H1 (cell line): ENCODE data around the gene RASSF5. TPM values are rescaled to one million over a fixed set of nuclear protein-coding genes. Genes with fewer than 3 reads are reported as not detected.

Experiments
- CTCF ChIA-PET: fragments of 300-600 bp; sonication (Branson Sonifier 250); formaldehyde crosslinking; loops from one replicate; lab custom pipeline; 2021; ENCODE audit not compliant: partially characterized antibody; lab: Charles Lee
- POLR2A ChIA-PET: fragments of 300-600 bp; sonication (Branson Sonifier 250); formaldehyde crosslinking; loops from one replicate; lab custom pipeline; 2021; ENCODE audit warnings: inconsistent platforms; ENCODE audit not compliant: partially characterized antibody; lab: Charles Lee
- DNase-seq, 2 experiments: peaks; one replicate each; pipeline versions ENCODE4 v3.0.0 to v3.0.0-alpha.2; 2010 to 2022; ENCODE audit warnings: low spot score in 2 of 2, low read depth in 1 of 2, mixed read lengths in 1 of 2
- FAIRE-seq: peaks from 2 replicates; lab custom pipeline; 2011; peaks lifted over from hg19 to GRCh38; lab: Jason Lieb, UNC
- H2AFZ ChIP-seq: 2 replicates; pipeline ENCODE4 v1.8.1; 2012; ENCODE audit warnings: low read length, inconsistent platforms
- H2AK5ac ChIP-seq: 2 replicates; pipeline ENCODE4 v1.6.1; 2013; ENCODE audit warnings: low read depth, low read length
- H2BK120ac ChIP-seq: replicated peaks from 2 replicates; pipeline ENCODE3; 2013; ENCODE audit warnings: low read depth, low read length, inconsistent platforms
- H2BK12ac ChIP-seq: 2 replicates; pipeline ENCODE4 v1.6.1; 2013; ENCODE audit warnings: low read depth, low read length
- H2BK15ac ChIP-seq: 2 replicates; pipeline ENCODE4 v1.6.1; 2013; ENCODE audit warnings: low read length
- H2BK20ac ChIP-seq: 2 replicates; pipeline ENCODE4 v1.6.1; 2013; ENCODE audit warnings: low read length
- H2BK5ac ChIP-seq: 2 replicates; pipeline ENCODE4 v1.6.1; 2013; ENCODE audit warnings: low read depth, low read length
- H3K14ac ChIP-seq: 2 replicates; pipeline ENCODE4 v1.6.1; 2013; ENCODE audit warnings: inconsistent platforms; ENCODE audit not compliant: insufficient read length
- H3K18ac ChIP-seq: 2 replicates; pipeline ENCODE4 v1.6.1; 2013; ENCODE audit warnings: low read length; ENCODE audit errors: extremely low read depth
- H3K23ac ChIP-seq: 2 replicates; pipeline ENCODE4 v1.6.1; 2013; ENCODE audit warnings: inconsistent platforms; ENCODE audit not compliant: insufficient read length
- H3K23me2 ChIP-seq: 2 replicates; pipeline ENCODE4 v1.6.1; 2013; ENCODE audit warnings: low read depth, low read length
- H3K27ac ChIP-seq: 2 replicates; pipeline ENCODE4 v1.6.1; 2011; ENCODE audit warnings: low read depth, low read length, inconsistent platforms
- H3K27me3 ChIP-seq, 4 experiments: replicated peaks in 1 of 4; 1 replicate in 1 of 4; 2 replicates in 3 of 4; pipeline versions ENCODE4 v1.6.1 to v1.8.1; 2011 to 2013; ENCODE audit warnings: low read length in 3 of 4, mild to moderate bottlenecking in 3 of 4, inconsistent platforms in 2 of 4, mixed read lengths in 2 of 4, moderate library complexity in 1 of 4; ENCODE audit not compliant: control insufficient read depth in 3 of 4, insufficient read depth in 3 of 4; ENCODE audit errors: extremely low read depth in 1 of 4
- H3K36me3 ChIP-seq, 4 experiments: 2 replicates each; pipeline versions ENCODE4 v1.6.1 to v1.8.1; 2011 to 2013; ENCODE audit warnings: mild to moderate bottlenecking in 4 of 4, low read length in 3 of 4, moderate library complexity in 2 of 4, control low read depth in 1 of 4, inconsistent platforms in 1 of 4; ENCODE audit not compliant: insufficient read depth in 4 of 4, control insufficient read depth in 2 of 4
- H3K4ac ChIP-seq: replicated peaks from 2 replicates; pipeline ENCODE3; 2013; ENCODE audit warnings: low read length, low read depth, mixed read lengths, inconsistent platforms; ENCODE audit not compliant: insufficient read length
- H3K4me1 ChIP-seq, 4 experiments: replicated peaks in 1 of 4; 1 replicate in 1 of 4; 2 replicates in 3 of 4; pipeline versions ENCODE4 v1.6.1 to v1.8.1; 2011 to 2013; ENCODE audit warnings: low read length in 3 of 4, inconsistent platforms in 2 of 4, mixed read lengths in 1 of 4; ENCODE audit not compliant: insufficient read depth in 4 of 4, control insufficient read depth in 3 of 4
- H3K4me2 ChIP-seq, 2 experiments: 2 replicates each; pipeline versions ENCODE4 v1.6.1 to v1.8.1; 2011 to 2013; ENCODE audit warnings: low read depth in 2 of 2, low read length in 2 of 2, control low read depth in 1 of 2, inconsistent platforms in 1 of 2, mild to moderate bottlenecking in 1 of 2; ENCODE audit not compliant: insufficient read depth in 1 of 2
- H3K4me3 ChIP-seq, 4 experiments: fragments of 200-600, 300-600 bp in 1 of 4; sonication (generic), shearing (Covaris generic), sonication (Bioruptor Twin) in 1 of 4; 2 replicates each; pipeline versions ENCODE4 v1.5.1 to v1.8.1; 2011 to 2016; ENCODE audit warnings: low read length in 4 of 4, low read depth in 3 of 4, control low read depth in 2 of 4, inconsistent platforms in 2 of 4, mild to moderate bottlenecking in 2 of 4, mixed read lengths in 1 of 4, moderate library complexity in 1 of 4; ENCODE audit not compliant: insufficient read depth in 2 of 4; ENCODE audit errors: extremely low read depth in 1 of 4
- H3K56ac ChIP-seq: replicated peaks from 2 replicates; pipeline ENCODE3; 2013; ENCODE audit warnings: low read depth, mild to moderate bottlenecking, mixed read lengths, low read length, inconsistent platforms; ENCODE audit not compliant: insufficient read length
- H3K79me1 ChIP-seq: 2 replicates; pipeline ENCODE4 v1.6.1; 2013; ENCODE audit warnings: low read depth, low read length, control low read depth
- H3K79me2 ChIP-seq, 2 experiments: 2 replicates each; pipeline versions ENCODE4 v1.6.1 to v1.8.1; 2012 to 2013; ENCODE audit warnings: low read length in 2 of 2, mild to moderate bottlenecking in 2 of 2, inconsistent platforms in 1 of 2; ENCODE audit not compliant: insufficient read depth in 2 of 2, control insufficient read depth in 1 of 2
- H3K9ac ChIP-seq, 4 experiments: replicated peaks in 1 of 4; 1 replicate in 1 of 4; 2 replicates in 3 of 4; pipeline versions ENCODE4 v1.6.1 to v1.8.1; 2011 to 2013; ENCODE audit warnings: low read depth in 3 of 4, low read length in 3 of 4, control low read depth in 2 of 4, mild to moderate bottlenecking in 2 of 4, moderate library complexity in 2 of 4, inconsistent platforms in 1 of 4; ENCODE audit errors: extremely low read depth in 1 of 4
- H3K9me3 ChIP-seq, 2 experiments: 2 replicates each; pipeline versions ENCODE4 v1.6.1 to v1.8.1; 2012 to 2013; ENCODE audit warnings: mild to moderate bottlenecking in 2 of 2, moderate library complexity in 2 of 2, control low read depth in 1 of 2, inconsistent platforms in 1 of 2, low read depth in 1 of 2, low read length in 1 of 2, mixed read lengths in 1 of 2; ENCODE audit not compliant: insufficient read depth in 2 of 2
- H4K20me1 ChIP-seq, 2 experiments: replicated peaks in 1 of 2; 2 replicates each; pipeline versions ENCODE3 to v1.8.1; 2011 to 2013; ENCODE audit warnings: inconsistent platforms in 2 of 2, low read length in 2 of 2, mild to moderate bottlenecking in 1 of 2; ENCODE audit not compliant: insufficient read depth in 2 of 2, control insufficient read depth in 1 of 2
- H4K5ac ChIP-seq: 2 replicates; pipeline ENCODE4 v1.6.1; 2013; ENCODE audit warnings: low read length, low read depth, mixed read lengths, inconsistent platforms; ENCODE audit not compliant: insufficient read length
- H4K8ac ChIP-seq: 2 replicates; pipeline ENCODE4 v1.8.0; 2013; ENCODE audit warnings: mild to moderate bottlenecking, moderate library complexity, low read length, inconsistent platforms; ENCODE audit not compliant: insufficient read depth; ENCODE audit errors: extremely low read depth
- H4K91ac ChIP-seq: replicated peaks from 2 replicates; pipeline ENCODE3; 2013; ENCODE audit warnings: low read length, mixed read lengths, inconsistent platforms; ENCODE audit not compliant: insufficient read length
- POLR2A ChIP-seq, 2 experiments: IDR thresholded peaks; 1 replicate in 1 of 2; 2 replicates in 1 of 2; pipeline ENCODE4 v1.6.1; 2011; ENCODE audit warnings: low read depth in 2 of 2, low read length in 2 of 2, mild to moderate bottlenecking in 2 of 2; ENCODE audit errors: control extremely low read depth in 1 of 2
- POLR2AphosphoS5 ChIP-seq: IDR thresholded peaks from 2 replicates; pipeline ENCODE4 v1.6.1; 2011; ENCODE audit warnings: low read depth, low read length
- RBBP5 ChIP-seq: IDR thresholded peaks from 2 replicates; pipeline ENCODE4 v1.7.1; 2012; ENCODE audit warnings: low read depth, mild to moderate bottlenecking, inconsistent platforms, low read length, moderate library complexity, borderline replicate concordance
- YY1 ChIP-seq: IDR thresholded peaks from 2 replicates; pipeline ENCODE4 v1.6.1; 2011; ENCODE audit warnings: low read depth, mild to moderate bottlenecking, low read length
- WGBS, 2 experiments: shearing (Covaris generic) in 1 of 2; methylation state at CpG; one replicate each; pipeline versions ENCODE4 v1.1.6 to v1.1.7; 2013 to 2015; ENCODE audit warnings: low lambda C conversion rate in 2 of 2, mixed read lengths in 2 of 2, inconsistent platforms in 1 of 2, low coverage in 1 of 2, missing lambda C conversion rate in 1 of 2; ENCODE audit not compliant: insufficient replicate concordance in 2 of 2, insufficient coverage in 1 of 2, insufficient read length in 1 of 2; ENCODE audit errors: extremely low coverage in 1 of 2, missing lambda C conversion rate in 1 of 2; 5-methylcytosine and 5-hydroxymethylcytosine counted together
- polyA plus RNA-seq, 7 experiments: library from polyadenylated mRNA; depleted of rRNA in 3 of 7; stranded (reverse) in 5 of 7; unstranded in 2 of 7; fragments of >200 nt in 5 of 7; fragments of 200-250 nt in 2 of 7; gene quantifications; 1 replicate in 5 of 7; 2 replicates in 1 of 7; 4 replicates in 1 of 7; pipeline versions ENCODE4 v1.2.1 to v1.2.3, GENCODE V29; 2011 to 2013; ENCODE audit warnings: missing spikeins in 2 of 7, mixed read lengths in 2 of 7
- total RNA-seq: library from RNA; stranded (reverse); fragmentation: NEBNext Ultra II Directional; extraction: Animal tissue kit (Norgen Biotek cat#: 25700); gene quantifications from 2 replicates; pipeline ENCODE4 v1.2.1, GENCODE V29; 2021

The RASSF5 gene
- total and polyA plus RNA-seq, 2 of the 8 experiments (the other 6 are each of a cell fraction or from before 2014, with no cell fraction given) = 0.82 to 1.8 TPM

DNA sequence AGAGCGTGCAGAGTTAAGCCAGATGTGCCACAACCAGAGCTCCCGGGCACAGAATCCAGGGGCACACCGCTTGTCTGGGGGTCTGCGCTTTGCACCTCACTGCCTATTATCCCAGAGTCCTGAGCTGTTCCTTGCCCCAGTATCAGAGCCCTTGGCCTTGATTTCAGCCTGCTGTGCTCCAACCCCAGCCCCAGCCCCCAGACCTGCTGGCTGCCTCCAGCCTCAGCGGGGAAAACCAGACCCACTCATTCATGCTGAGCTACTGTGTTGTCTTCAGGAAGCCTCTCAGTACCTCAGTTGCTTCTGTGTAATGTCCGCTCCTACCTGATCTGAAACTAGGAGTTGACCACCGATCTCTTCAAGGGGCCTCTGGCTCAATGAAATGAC lies 35.9 kb upstream of the RASSF5 start:
- peak overlapping the region; percentile 82 for H3K18ac ChIP-seq
- no peaks in the 10 kb centered on the region for H3K79me2 ChIP-seq
- H3K9me3 ChIP-seq = no peaks in the 10 kb centered on the region
- H3K4ac ChIP-seq = no peak overlapping the region
- peaks cover 9% of the 10 kb centered on the region; the same call in 1 of the 2 replicates for H3K23me2 ChIP-seq
- 0 out of 7 replicates have a peak overlapping the region, but pooled peaks of 1 of the 4 experiments have one; percentile 1 for H3K9ac ChIP-seq
- no peak overlapping the region for H3K27ac ChIP-seq
- no peak overlapping the region for H3K23ac ChIP-seq
- no peak for FAIRE-seq
- H3K79me1 ChIP-seq = no peaks in the 10 kb centered on the region; the same call in 1 of the 2 replicates
- H2BK5ac ChIP-seq = peak overlapping the region; percentile 90; the same call in 1 of the 2 replicates
- H3K4me1 ChIP-seq = peaks cover 3 to 47% (median 25%) of the 10 kb centered on the region in 4 experiments
- CTCF ChIA-PET = interaction anchor here (0.8 to 6.0 kb wide), 15 partner anchors 8 to 511 kb away, joined by 3 to 76 read pairs (median 5); partner anchors contain the start of genes EIF2D and RASSF5
- H4K5ac ChIP-seq = no peak overlapping the region
- H2BK15ac ChIP-seq = no peak overlapping the region
- H4K8ac ChIP-seq = no peak overlapping the region
- DNase-seq = no peak
- peak overlapping the region; percentile 29; the same call in 1 of the 2 replicates for H2BK20ac ChIP-seq
- no peak overlapping the region for H3K14ac ChIP-seq
- H3K4me2 ChIP-seq = peak overlapping the region; percentile 77 to 95
- H3K36me3 ChIP-seq = no peaks in the 10 kb centered on the region
- H3K4me3 ChIP-seq = peak overlapping the region; percentile 31 to 65 (median 51)
- H3K27me3 ChIP-seq = peaks cover 0 to 3% (median 0%) of the 10 kb centered on the region in 4 experiments; a peak in 2 of 7 replicates
- H4K91ac ChIP-seq = peak overlapping the region; percentile 3
- WGBS, 2 experiments = 42% methylated on average over 6 of the region's 7 CpGs; no CpG with 5 or more reads in 1 of the 2 experiments
- peak overlapping the region; percentile 72; the same call in 1 of the 2 replicates for H2BK12ac ChIP-seq
- H2AK5ac ChIP-seq = no peak overlapping the region
- H2AFZ ChIP-seq = peak overlapping the region; percentile 96; the same call in 1 of the 2 replicates
- no peak overlapping the region for H2BK120ac ChIP-seq
- no peaks in the 10 kb centered on the region for H4K20me1 ChIP-seq
- POLR2A ChIA-PET = interaction anchor here (1.0 to 2.2 kb wide), 6 partner anchors 8 to 138 kb away, joined by 3 to 14 read pairs (median 4); no protein-coding TSS in a partner anchor
- no peak overlapping the region for H3K56ac ChIP-seq
- no peak for TF ChIP-seq YY1
- no peak for TF ChIP-seq RBBP5
- no peak for TF ChIP-seq POLR2A (IDR thresholded peaks at IDR 0.05; ENCODE audit: control extremely low read depth in 1 of 2, low read depth in 2 of 2, low read length in 2 of 2)
- TF ChIP-seq POLR2AphosphoS5 = no peak
